ENCODE data around the gene TMEM50A.
"Not testable (repeated sequence)": the region's sequence is repeated elsewhere in the genome, so short reads cannot be mapped to it uniquely, and the experiment has no call there.

Gene TMEM50A

DNA sequence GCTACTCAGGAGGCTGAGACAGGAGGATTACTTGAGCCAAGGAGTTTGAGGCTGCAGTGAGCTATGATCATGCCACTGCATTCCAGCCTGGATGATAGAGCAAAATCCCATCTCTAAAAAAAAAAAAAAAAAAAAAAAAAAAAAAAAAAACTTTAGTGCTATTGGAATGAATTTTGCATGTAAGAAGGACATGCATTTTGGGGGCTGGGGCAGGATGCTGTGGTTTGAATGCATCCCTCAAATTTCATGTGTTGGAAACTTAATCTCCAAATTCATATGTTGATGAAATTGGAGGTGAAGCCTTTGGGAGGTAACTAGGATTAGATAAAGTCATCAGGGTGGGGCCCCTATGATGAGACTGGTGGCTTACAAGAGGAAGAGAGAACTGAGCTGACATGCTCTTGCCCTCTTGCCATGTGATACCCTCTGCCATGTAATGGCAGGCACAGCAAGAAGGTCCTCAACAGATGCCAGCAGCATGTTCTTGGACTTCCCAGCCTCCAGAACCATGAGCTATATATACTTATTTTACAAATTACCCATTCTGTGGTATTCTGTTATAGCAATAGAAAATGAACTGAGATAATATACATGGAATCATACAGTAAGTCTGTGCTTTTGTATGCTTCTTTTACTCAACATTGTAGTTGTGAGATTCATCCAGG is 25.2 kb upstream of the TMEM50A start:
- H3K27me3 ChIP-seq (ENCODE audit: control insufficient read depth, insufficient read depth, low read length); H3K4me3 ChIP-seq (ENCODE audit: low read length); H3K9ac ChIP-seq (ENCODE audit: low read length); H3K36me3 ChIP-seq (ENCODE audit: control insufficient read depth, insufficient read depth, low read length); H3K9me3 ChIP-seq (ENCODE audit: control insufficient read depth, low read length); H3K4me1 ChIP-seq (ENCODE audit: control insufficient read depth, insufficient read depth, low read length): not testable (repeated sequence)

DNA sequence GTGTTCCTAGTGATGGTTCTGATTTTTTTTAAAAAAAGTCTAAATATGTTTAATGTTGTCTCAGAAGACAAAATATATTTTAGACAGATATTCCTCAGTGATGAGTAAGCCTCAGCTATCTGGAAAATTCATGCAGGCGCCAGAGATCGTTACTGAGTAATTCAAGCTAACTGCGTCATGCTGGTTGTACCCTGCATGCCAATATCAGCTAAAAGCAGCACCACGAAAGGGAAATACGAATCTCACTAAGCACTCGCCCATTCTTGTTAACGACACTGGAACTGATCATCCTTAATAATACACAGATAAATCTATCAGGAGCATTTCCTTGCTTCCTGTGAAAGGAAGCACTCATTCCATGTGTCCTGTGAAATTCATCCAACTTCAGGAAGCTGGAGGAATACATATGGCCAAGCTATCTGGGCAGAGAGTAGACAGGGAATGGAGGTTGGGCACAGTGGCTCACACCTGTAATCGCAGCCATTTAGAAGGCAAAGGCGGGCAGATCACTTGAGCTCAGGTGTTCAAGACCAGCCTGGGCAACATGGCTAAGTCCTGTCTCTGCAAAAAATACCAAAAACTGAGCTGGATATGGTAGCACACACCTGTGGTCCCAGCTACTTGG is 17.7 kb upstream of the TMEM50A start:
- not testable (repeated sequence) for H3K9me3 ChIP-seq (ENCODE audit: control insufficient read depth, low read length); H3K4me3 ChIP-seq (ENCODE audit: low read length); H3K36me3 ChIP-seq (ENCODE audit: control insufficient read depth, insufficient read depth, low read length); H3K9ac ChIP-seq (ENCODE audit: low read length); H3K27me3 ChIP-seq (ENCODE audit: control insufficient read depth, insufficient read depth, low read length); H3K4me1 ChIP-seq (ENCODE audit: control insufficient read depth, insufficient read depth, low read length)

DNA sequence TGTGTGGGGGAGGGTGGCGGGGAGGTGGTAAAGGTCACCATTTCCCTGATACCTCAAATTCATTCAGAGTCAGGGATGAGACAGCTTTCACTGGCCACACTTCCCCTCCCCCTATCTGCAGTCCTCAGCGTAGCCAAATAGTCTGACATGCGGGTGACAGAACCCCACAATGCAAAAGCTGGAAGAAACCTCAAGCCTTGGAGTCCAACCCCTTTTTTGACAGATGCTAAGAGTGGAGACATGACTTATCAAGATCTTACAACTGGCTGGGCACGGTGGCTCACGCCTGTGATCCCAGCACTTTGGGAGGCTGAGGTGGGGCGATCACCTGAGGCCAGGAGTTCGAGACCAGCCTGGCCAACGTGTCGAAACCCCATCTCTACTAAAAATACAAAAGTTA is 16.0 kb upstream of the TMEM50A start:
- not testable (repeated sequence) for H3K27me3 ChIP-seq (ENCODE audit: control insufficient read depth, insufficient read depth, low read length); H3K9ac ChIP-seq (ENCODE audit: low read length); H3K4me1 ChIP-seq (ENCODE audit: control insufficient read depth, insufficient read depth, low read length); H3K4me3 ChIP-seq (ENCODE audit: low read length); H3K36me3 ChIP-seq (ENCODE audit: control insufficient read depth, insufficient read depth, low read length); H3K9me3 ChIP-seq (ENCODE audit: control insufficient read depth, low read length)

DNA sequence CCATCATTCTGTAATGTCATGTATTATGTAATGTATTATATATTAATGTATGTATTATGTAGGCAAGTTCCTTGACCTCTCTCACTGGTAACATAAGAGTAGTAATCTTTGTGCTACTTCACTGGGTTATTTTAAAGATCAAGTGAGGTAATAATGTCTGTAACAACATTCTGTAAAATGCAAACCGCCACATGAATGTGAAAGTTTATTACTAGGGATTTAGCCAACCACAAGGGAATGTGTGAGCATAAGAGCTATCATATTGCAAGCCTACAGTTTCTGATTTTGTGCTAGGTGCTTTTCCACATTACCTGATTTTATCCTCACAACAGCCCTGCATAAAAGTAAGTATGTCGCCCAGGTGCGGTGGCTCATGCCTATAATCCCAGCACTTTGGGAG is 13.7 kb upstream of the TMEM50A start:
- H3K4me3 ChIP-seq (ENCODE audit: low read length); H3K4me1 ChIP-seq (ENCODE audit: control insufficient read depth, insufficient read depth, low read length); H3K9me3 ChIP-seq (ENCODE audit: control insufficient read depth, low read length); H3K36me3 ChIP-seq (ENCODE audit: control insufficient read depth, insufficient read depth, low read length); H3K9ac ChIP-seq (ENCODE audit: low read length); H3K27me3 ChIP-seq (ENCODE audit: control insufficient read depth, insufficient read depth, low read length): not testable (repeated sequence)

DNA sequence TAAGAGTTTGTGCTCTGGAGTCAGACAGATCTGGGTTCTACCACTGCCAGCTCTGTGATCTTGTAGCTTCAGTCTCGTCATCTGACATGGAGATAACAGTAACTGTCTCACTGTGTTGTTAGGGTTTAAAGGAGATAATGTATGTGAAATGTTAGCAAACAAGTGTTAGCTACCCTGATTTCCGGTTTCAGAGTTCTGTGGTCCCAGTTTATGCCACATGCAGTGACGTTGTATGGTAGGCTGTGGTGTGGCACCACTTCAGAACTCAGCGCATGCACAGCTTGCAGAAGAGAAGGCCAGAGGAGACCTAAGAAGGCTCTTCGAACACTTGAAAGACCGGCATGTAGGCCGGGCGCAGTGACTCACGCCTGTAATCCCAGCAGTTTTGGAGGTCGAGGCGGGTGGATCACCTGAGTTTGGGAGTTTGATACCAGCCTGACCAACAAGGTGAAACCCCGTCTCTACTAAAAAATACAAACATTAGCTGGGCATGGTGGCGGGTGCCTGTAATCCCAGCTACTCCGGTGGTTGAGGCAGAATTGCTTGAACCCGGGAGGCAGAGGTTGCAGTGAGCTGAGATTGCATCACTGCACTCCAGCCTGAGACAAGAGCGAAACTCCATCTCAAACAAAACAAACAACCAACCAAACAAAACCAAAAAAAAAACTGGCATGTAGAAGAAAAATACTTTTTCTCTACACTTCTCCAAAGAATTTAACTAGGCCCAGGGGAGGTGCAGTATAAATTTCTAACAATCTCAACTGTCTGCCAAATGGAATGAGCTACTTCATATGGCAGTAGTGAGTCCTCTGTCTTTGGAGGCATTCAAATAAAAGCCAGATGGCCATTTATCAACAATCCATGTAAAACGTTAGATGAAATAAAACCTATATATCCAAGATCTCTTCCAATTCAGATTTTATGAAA is 10.0 kb upstream of the TMEM50A start:
- H3K4me1 ChIP-seq (ENCODE audit: control insufficient read depth, insufficient read depth, low read length); H3K36me3 ChIP-seq (ENCODE audit: control insufficient read depth, insufficient read depth, low read length); H3K4me3 ChIP-seq (ENCODE audit: low read length); H3K9ac ChIP-seq (ENCODE audit: low read length); H3K27me3 ChIP-seq (ENCODE audit: control insufficient read depth, insufficient read depth, low read length); H3K9me3 ChIP-seq (ENCODE audit: control insufficient read depth, low read length): not testable (repeated sequence)

DNA sequence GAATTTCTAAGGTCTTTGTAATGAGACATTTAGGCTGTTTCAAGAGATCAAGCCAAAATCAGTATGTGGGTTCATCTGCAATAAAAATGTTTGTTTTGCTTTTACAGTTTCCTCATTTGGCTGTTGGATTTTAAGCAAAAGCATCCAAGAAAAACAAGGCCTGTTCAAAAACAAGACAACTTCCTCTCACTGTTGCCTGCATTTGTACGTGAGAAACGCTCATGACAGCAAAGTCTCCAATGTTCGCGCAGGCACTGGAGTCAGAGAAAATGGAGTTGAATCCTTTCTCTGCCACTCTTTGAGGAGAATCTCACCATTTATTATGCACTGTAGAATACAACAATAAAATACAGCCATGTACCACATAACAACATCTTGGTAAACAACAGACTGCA is 9.3 kb upstream of the TMEM50A start:
- not testable (repeated sequence) for H3K4me3 ChIP-seq (ENCODE audit: low read length); H3K4me1 ChIP-seq (ENCODE audit: control insufficient read depth, insufficient read depth, low read length); H3K27me3 ChIP-seq (ENCODE audit: control insufficient read depth, insufficient read depth, low read length); H3K9me3 ChIP-seq (ENCODE audit: control insufficient read depth, low read length); H3K9ac ChIP-seq (ENCODE audit: low read length); H3K36me3 ChIP-seq (ENCODE audit: control insufficient read depth, insufficient read depth, low read length)

DNA sequence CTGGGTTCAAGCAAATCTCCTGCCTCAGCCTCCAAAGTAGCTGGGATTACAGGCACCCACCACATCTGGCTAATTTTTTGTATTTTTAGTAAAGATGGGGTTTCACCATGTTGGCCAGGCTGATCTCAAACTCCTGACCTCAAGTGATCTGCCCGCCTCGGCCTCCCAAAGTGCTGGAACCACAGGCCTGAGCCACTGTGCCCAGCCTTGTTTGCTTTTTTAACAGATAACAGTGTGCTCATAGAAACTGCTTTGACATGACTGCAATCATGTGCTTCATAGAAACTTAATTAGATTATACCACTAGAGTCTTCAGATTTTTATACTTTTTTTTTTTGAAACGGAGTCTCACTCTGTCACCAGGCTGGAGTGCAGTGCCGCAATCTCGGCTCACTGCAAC is 8.8 kb upstream of the TMEM50A start:
- H3K9ac ChIP-seq (ENCODE audit: low read length); H3K9me3 ChIP-seq (ENCODE audit: control insufficient read depth, low read length); H3K4me3 ChIP-seq (ENCODE audit: low read length); H3K36me3 ChIP-seq (ENCODE audit: control insufficient read depth, insufficient read depth, low read length); H3K27me3 ChIP-seq (ENCODE audit: control insufficient read depth, insufficient read depth, low read length); H3K4me1 ChIP-seq (ENCODE audit: control insufficient read depth, insufficient read depth, low read length): not testable (repeated sequence)

DNA sequence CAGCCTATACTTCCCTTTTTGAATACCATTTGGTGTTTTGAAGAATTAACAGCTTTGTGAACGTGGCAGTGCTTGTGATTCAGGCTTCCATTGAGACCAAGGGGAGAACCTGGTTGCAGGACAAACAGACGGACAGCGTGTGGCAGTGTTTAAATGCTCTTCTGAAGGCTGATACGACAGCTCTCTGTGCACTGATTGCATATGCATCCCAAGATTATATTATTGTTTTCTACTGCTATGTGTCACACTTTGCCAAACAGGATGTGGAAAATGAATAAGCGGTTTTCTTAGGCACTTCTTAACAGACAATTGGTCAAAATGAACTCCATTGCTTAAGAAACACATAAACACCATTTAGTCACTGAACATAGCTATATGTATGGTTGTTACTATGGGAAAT is 8.2 kb upstream of the TMEM50A start:
- H3K36me3 ChIP-seq (ENCODE audit: control insufficient read depth, insufficient read depth, low read length); H3K4me3 ChIP-seq (ENCODE audit: low read length); H3K27me3 ChIP-seq (ENCODE audit: control insufficient read depth, insufficient read depth, low read length); H3K9ac ChIP-seq (ENCODE audit: low read length); H3K9me3 ChIP-seq (ENCODE audit: control insufficient read depth, low read length); H3K4me1 ChIP-seq (ENCODE audit: control insufficient read depth, insufficient read depth, low read length): not testable (repeated sequence)

DNA sequence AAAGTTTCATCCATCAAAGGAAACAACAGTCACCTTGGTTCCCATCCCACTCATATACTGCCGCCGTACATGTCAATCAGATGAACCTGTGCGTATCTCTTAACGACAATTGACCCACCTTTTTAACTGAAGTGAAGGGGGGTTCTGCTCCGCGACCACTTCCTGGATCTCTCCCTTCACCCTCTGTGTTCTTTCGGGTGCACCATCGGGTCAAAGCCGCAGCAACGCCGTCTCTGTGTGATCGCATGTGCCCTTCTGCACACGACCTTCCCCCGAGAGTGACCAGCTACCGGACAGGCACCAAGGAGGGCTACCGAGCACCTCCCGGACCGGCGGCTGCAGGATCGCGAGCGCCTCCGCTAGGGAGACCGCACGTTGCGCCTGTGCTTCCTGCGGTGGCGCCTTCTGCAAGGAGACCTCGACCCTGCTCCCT is 1.2 kb upstream of the TMEM50A start:
- H3K9ac ChIP-seq (ENCODE audit: low read length): peak overlapping the region; percentile 7
- not testable (repeated sequence) for H3K9me3 ChIP-seq (ENCODE audit: control insufficient read depth, low read length); H3K27me3 ChIP-seq (ENCODE audit: control insufficient read depth, insufficient read depth, low read length); H3K36me3 ChIP-seq (ENCODE audit: control insufficient read depth, insufficient read depth, low read length); H3K4me1 ChIP-seq (ENCODE audit: control insufficient read depth, insufficient read depth, low read length)
- H3K4me3 ChIP-seq (ENCODE audit: low read length): peak overlapping the region; percentile 56

DNA sequence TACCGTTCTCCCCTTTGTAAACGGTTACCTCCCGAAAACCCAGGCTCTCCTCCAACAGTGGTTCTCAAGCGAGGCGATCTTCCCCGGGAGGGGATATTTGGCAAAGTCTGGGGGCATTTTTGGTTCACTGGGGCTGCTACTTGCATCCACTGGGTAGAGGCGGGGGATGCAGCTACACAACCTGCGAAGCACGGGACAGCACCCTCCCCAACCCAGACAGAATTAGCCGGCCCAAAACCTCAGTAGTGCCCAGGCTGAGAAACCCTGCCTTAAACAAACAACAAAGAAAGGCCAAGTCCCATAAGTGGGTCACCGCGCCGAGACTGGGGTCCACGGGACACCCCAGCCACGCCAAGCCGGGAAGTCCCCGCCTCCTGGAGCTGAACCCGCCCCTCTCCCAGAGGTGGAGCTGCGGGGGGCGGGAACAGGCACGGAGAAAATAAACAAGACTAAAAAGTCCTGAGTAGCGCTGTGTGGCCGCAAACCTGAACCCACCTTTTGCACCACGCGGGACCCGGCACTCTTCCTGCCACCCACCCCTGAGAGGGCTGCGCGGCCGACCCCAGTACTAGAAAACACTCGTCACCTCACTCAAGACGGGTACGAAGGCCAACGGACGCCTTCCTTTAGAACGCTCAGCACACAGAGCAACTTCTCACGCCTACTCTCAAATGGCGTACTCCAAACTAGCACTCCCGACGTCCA is 499 bp upstream of the TMEM50A start:
- H3K4me1 ChIP-seq (ENCODE audit: control insufficient read depth, insufficient read depth, low read length); H3K36me3 ChIP-seq (ENCODE audit: control insufficient read depth, insufficient read depth, low read length); H3K27me3 ChIP-seq (ENCODE audit: control insufficient read depth, insufficient read depth, low read length); H3K9me3 ChIP-seq (ENCODE audit: control insufficient read depth, low read length): not testable (repeated sequence)
- peak overlapping the region; percentile 90 for H3K4me3 ChIP-seq (ENCODE audit: low read length)
- peak overlapping the region; percentile 97 for H3K9ac ChIP-seq (ENCODE audit: low read length)

DNA sequence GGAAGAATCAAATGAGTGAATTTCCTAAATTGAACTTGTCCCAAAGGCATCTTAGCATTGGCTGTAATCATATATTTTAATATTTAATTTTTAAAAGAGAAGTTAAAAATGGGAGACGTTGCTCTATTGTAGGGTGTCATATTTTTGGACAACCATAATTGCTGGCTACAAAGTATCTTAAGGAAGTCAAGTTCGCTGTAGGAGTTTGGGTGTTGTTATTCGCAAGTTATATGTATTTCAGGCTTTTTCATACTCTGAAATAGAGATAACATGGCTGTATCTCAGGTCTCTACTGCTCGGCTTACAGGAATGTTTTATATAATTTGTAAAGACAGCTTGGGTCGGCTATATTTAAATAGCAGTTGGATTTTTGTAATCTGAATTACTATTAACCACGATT is 852 bp downstream of the TMEM50A start:
- H3K9me3 ChIP-seq (ENCODE audit: control insufficient read depth, low read length): no peaks in the 10 kb centered on the region
- H3K9ac ChIP-seq (ENCODE audit: low read length): peak overlapping the region; percentile 97
- H3K4me1 ChIP-seq (ENCODE audit: control insufficient read depth, insufficient read depth, low read length): no peaks in the 10 kb centered on the region
- peak overlapping the region; percentile 90 for H3K4me3 ChIP-seq (ENCODE audit: low read length)
- no peaks in the 10 kb centered on the region for H3K27me3 ChIP-seq (ENCODE audit: control insufficient read depth, insufficient read depth, low read length)
- H3K36me3 ChIP-seq (ENCODE audit: control insufficient read depth, insufficient read depth, low read length): no peaks in the 10 kb centered on the region

DNA sequence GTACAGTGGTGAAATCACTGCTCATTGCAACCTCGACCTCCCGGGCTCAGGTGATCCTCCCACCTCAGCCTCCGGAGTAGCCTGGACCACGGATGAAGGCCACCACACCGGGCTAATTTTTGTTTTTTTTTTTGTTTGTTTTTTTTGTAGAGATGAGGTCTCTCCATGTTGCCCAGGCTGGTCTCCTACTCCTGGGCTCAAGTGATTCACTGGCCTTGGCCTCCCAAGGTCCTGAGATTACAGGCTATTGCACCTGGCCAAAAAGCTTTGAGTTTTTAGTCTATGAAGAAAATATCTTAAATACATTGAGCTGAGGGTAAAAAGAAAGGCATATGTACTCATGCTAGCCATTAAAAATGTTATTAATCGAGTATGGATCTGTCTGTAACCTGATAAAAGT is 3.6 kb downstream of the TMEM50A start:
- H3K9ac ChIP-seq (ENCODE audit: low read length): no peak overlapping the region
- no peaks in the 10 kb centered on the region for H3K27me3 ChIP-seq (ENCODE audit: control insufficient read depth, insufficient read depth, low read length)
- H3K9me3 ChIP-seq (ENCODE audit: control insufficient read depth, low read length): no peaks in the 10 kb centered on the region
- H3K4me1 ChIP-seq (ENCODE audit: control insufficient read depth, insufficient read depth, low read length): no peaks in the 10 kb centered on the region
- H3K4me3 ChIP-seq (ENCODE audit: low read length): no peak overlapping the region
- no peaks in the 10 kb centered on the region for H3K36me3 ChIP-seq (ENCODE audit: control insufficient read depth, insufficient read depth, low read length)

All from mucosa of stomach (tissue), 1 donor.